HepG2 (cell line): Measurements from ENCODE around the gene BUB1. TPM values are rescaled to one million over a fixed set of nuclear protein-coding genes. Genes with fewer than 3 reads are reported as not detected.

ENCODE experiments used
- ATAC-seq: fragments of 200-7000 bp; cut with Tn5 transposase; 3 replicates; pipeline ENCODE4 v1.9.1; 2020; ENCODE audit warnings: mild to moderate bottlenecking, moderate library complexity
- BruUV-seq: library from RNA; stranded (reverse); fragments of 400-500 nt; replicated peaks from 2 replicates; lab custom pipeline; 2021; lab: Mats Ljungman, UMichigan
- CTCF ChIA-PET: fragments of 300-600 bp; formaldehyde crosslinking; extraction: SDS; loops from one replicate; lab custom pipeline; 2021; ENCODE audit warnings: low total read pairs, inconsistent platforms, low intra/inter-chr PET ratio; lab: Yijun Ruan, JAX
- POLR2A ChIA-PET: fragments of 350-600 bp; sonication (Branson Sonifier 250); formaldehyde crosslinking; loops from one replicate; lab custom pipeline; 2020; ENCODE audit warnings: antibody characterized with exemption, inconsistent platforms; lab: Yijun Ruan, JAX
- DNase-seq: peaks from one replicate; pipeline ENCODE4 v3.0.0-alpha.2; 2015; ENCODE audit warnings: low spot score
- FAIRE-seq: peaks from 3 replicates; lab custom pipeline; 2011; peaks lifted over from hg19 to GRCh38; lab: Jason Lieb, UNC
- H2AFZ ChIP-seq: one replicate; pipeline ENCODE4 v1.6.1; 2011; ENCODE audit warnings: low read length, inconsistent platforms
- H3K27ac ChIP-seq: fragments of 300-600 bp; 3 replicates; pipeline ENCODE4 v1.8.0; 2011; ENCODE audit warnings: mixed run types, mild to moderate bottlenecking, mixed read lengths, low read length, inconsistent platforms; ENCODE audit not compliant: insufficient read depth; ENCODE audit errors: extremely low read length
- H3K27me3 ChIP-seq, 2 experiments: fragments of 200-600 bp in 1 of 2; 2 replicates in 1 of 2; 3 replicates in 1 of 2; pipeline versions ENCODE4 v1.6.0 to v1.8.0; 2011; ENCODE audit warnings: low read length in 2 of 2, mild to moderate bottlenecking in 2 of 2, moderate library complexity in 2 of 2, inconsistent platforms in 1 of 2; ENCODE audit not compliant: insufficient read depth in 2 of 2, control insufficient read depth in 1 of 2
- H3K36me3 ChIP-seq, 2 experiments: fragments of 200-600 bp in 1 of 2; replicated peaks in 1 of 2; 2 replicates in 1 of 2; 3 replicates in 1 of 2; pipeline versions ENCODE4 v1.5.1 to v1.8.0; 2011; ENCODE audit warnings: low read length in 2 of 2, inconsistent platforms in 1 of 2; ENCODE audit not compliant: insufficient read depth in 2 of 2, control insufficient read depth in 1 of 2
- H3K4me1 ChIP-seq: 2 replicates; pipeline ENCODE4 v1.5.1; 2012; ENCODE audit warnings: low read length, inconsistent platforms; ENCODE audit not compliant: insufficient read depth
- H3K4me2 ChIP-seq: 2 replicates; pipeline ENCODE4 v1.6.0; 2011; ENCODE audit warnings: low read depth, low read length, inconsistent platforms
- H3K4me3 ChIP-seq, 3 experiments: fragments of 200-600 bp in 1 of 3; sonication (generic), shearing (Covaris generic) in 1 of 3; replicated peaks in 1 of 3; 2 replicates each; pipeline ENCODE4 v1.5.1; 2011 to 2016; ENCODE audit warnings: low read length in 3 of 3, inconsistent platforms in 2 of 3, low read depth in 2 of 3, mild to moderate bottlenecking in 2 of 3, control low read depth in 1 of 3, mixed read lengths in 1 of 3; ENCODE audit not compliant: insufficient read depth in 1 of 3
- H3K79me2 ChIP-seq: one replicate; pipeline ENCODE4 v1.6.1; 2011; ENCODE audit warnings: low read length, inconsistent platforms; ENCODE audit not compliant: insufficient read depth
- H3K9ac ChIP-seq: 2 replicates; pipeline ENCODE4 v1.6.0; 2011; ENCODE audit warnings: mild to moderate bottlenecking, low read depth, low read length, inconsistent platforms; ENCODE audit not compliant: insufficient read depth
- H3K9me3 ChIP-seq: 2 replicates; pipeline ENCODE4 v1.5.1; 2012; ENCODE audit warnings: mild to moderate bottlenecking, low read length
- H4K20me1 ChIP-seq: 2 replicates; pipeline ENCODE4 v1.6.0; 2011; ENCODE audit warnings: inconsistent platforms, mild to moderate bottlenecking, low read length, moderate library complexity; ENCODE audit not compliant: insufficient read depth
- ATF4 ChIP-seq, 2 experiments: fragments of 450-650 bp in 1 of 2; sonication (generic) in 1 of 2; formaldehyde crosslinking; IDR thresholded peaks; 2 replicates each; pipeline versions ENCODE4 v1.5.0 to v1.8.0; 2020 to 2022; ENCODE audit warnings: mild to moderate bottlenecking in 1 of 2, missing genetic modification reagents in 1 of 2
- ELK4 ChIP-seq: sonication (generic); formaldehyde crosslinking; IDR thresholded peaks from 2 replicates; pipeline ENCODE4 v1.9.0; 2021; ENCODE audit warnings: missing genetic modification reagents, borderline replicate concordance
- ZNF235 ChIP-seq: sonication (generic); formaldehyde crosslinking; IDR thresholded peaks from 2 replicates; pipeline ENCODE4 v1.8.1; 2023; ENCODE audit warnings: mild to moderate bottlenecking, missing genetic modification reagents, borderline replicate concordance
- ZNF260 ChIP-seq: sonication (generic); formaldehyde crosslinking; IDR thresholded peaks from 2 replicates; pipeline ENCODE4 v1.4.0; 2020; ENCODE audit warnings: missing genetic modification reagents, low read depth, mild to moderate bottlenecking, borderline replicate concordance
- ZNF549 ChIP-seq: sonication (generic); formaldehyde crosslinking; IDR thresholded peaks from 2 replicates; pipeline ENCODE4 v1.5.0; 2020; ENCODE audit warnings: missing genetic modification reagents
- WGBS: methylation state at CpG from one replicate; pipeline ENCODE4 v1.1.6; 2017; ENCODE audit warnings: low lambda C conversion rate; 5-methylcytosine and 5-hydroxymethylcytosine counted together
- in situ Hi-C: cut with HindIII; loops from 2 replicates; pipeline ENCODE4 v1.10.0; 2017; ENCODE audit warnings: low pct_unique_long_range_greater_than_20kb; ENCODE audit not compliant: extremely low pct_ligation_motif_present
- intact Hi-C: fragments of 100-400 bp; cut with micrococcal nuclease; formaldehyde crosslinking; loops from one replicate; pipeline ENCODE4 v1.10.0; 2022; ENCODE audit not compliant: unreplicated experiment
- polyA plus RNA-seq, 8 experiments: library from polyadenylated mRNA; depleted of rRNA in 3 of 8; stranded (reverse) in 7 of 8; unstranded in 1 of 8; fragments of >200 nt; fragmentation: Illumina TruSeq in 4 of 8; extraction: Trizol in 4 of 8; gene quantifications; 2 replicates each; pipeline versions ENCODE4 v1.2.1 to v1.2.3, GENCODE V29; 2011 to 2016; ENCODE audit warnings: low read depth in 4 of 8, missing spikeins in 1 of 8, mixed read lengths in 1 of 8; ENCODE audit not compliant: insufficient read depth in 1 of 8
- total RNA-seq, 5 experiments: library from RNA; depleted of rRNA; stranded (reverse); fragments of >200 nt; fragmentation: Illumina TruSeq; extraction: Trizol; gene quantifications; 2 replicates each; pipeline ENCODE4 v1.2.3, GENCODE V29; 2016; ENCODE audit warnings: low read depth in 1 of 5
- TF ChIP-seq, protein P1 (sequence below): sonication (generic); formaldehyde crosslinking; IDR thresholded peaks from 2 replicates; pipeline ENCODE4 v1.4.0; 2020; ENCODE audit warnings: low read depth, missing genetic modification reagents
- TF ChIP-seq, protein P2 (sequence below): IDR thresholded peaks from 2 replicates; pipeline ENCODE4 v1.6.1; 2012; ENCODE audit warnings: inconsistent platforms

Gene BUB1
- total and polyA plus RNA-seq, 2 of the 13 experiments (the other 11 are each of a cell fraction or from before 2014, with no cell fraction given) = 27.8 to 52.6 TPM

GRCh38 chr2:110655701-110656100 lies 22.2 kb downstream of the BUB1 start:
- H3K4me3 ChIP-seq = no peak overlapping the region
- in situ Hi-C loops = no loop called here
- H3K36me3 ChIP-seq = peaks cover 26 to 94% of the 10 kb centered on the region in 2 experiments
- FAIRE-seq (no peak), ATAC-seq (no peak), DNase-seq (no peak)
- H3K27ac ChIP-seq = no peak overlapping the region
- no peaks in the 10 kb centered on the region for H3K27me3 ChIP-seq
- 90% methylated on average over 2 of the region's 2 CpGs for WGBS
- H3K4me2 ChIP-seq = no peak overlapping the region
- ChIA-PET CTCF (no interaction called here), POLR2A (no interaction called here)
- H3K79me2 ChIP-seq = no peaks in the 10 kb centered on the region
- no peaks in the 10 kb centered on the region for H4K20me1 ChIP-seq
- TF ChIP-seq ATF4 (CRISPR knock-in tag; IDR thresholded peaks at IDR 0.05) (no peak), ZNF260 (CRISPR knock-in tag) (no peak), ZNF549 (CRISPR knock-in tag) (no peak), ZNF235 (no peak), ELK4 (CRISPR knock-in tag) (no peak)
- TF ChIP-seq, protein P1, sequence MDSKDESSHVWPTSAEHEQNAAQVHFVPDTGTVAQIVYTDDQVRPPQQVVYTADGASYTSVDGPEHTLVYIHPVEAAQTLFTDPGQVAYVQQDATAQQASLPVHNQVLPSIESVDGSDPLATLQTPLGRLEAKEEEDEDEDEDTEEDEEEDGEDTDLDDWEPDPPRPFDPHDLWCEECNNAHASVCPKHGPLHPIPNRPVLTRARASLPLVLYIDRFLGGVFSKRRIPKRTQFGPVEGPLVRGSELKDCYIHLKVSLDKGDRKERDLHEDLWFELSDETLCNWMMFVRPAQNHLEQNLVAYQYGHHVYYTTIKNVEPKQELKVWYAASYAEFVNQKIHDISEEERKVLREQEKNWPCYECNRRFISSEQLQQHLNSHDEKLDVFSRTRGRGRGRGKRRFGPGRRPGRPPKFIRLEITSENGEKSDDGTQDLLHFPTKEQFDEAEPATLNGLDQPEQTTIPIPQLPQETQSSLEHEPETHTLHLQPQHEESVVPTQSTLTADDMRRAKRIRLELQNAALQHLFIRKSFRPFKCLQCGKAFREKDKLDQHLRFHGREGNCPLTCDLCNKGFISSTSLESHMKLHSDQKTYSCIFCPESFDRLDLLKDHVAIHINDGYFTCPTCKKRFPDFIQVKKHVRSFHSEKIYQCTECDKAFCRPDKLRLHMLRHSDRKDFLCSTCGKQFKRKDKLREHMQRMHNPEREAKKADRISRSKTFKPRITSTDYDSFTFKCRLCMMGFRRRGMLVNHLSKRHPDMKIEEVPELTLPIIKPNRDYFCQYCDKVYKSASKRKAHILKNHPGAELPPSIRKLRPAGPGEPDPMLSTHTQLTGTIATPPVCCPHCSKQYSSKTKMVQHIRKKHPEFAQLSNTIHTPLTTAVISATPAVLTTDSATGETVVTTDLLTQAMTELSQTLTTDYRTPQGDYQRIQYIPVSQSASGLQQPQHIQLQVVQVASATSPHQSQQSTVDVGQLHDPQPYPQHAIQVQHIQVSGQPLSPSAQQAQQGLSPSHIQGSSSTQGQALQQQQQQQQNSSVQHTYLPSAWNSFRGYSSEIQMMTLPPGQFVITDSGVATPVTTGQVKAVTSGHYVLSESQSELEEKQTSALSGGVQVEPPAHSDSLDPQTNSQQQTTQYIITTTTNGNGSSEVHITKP (CRISPR knock-in tag) = no peak
- TF ChIP-seq, protein P2, sequence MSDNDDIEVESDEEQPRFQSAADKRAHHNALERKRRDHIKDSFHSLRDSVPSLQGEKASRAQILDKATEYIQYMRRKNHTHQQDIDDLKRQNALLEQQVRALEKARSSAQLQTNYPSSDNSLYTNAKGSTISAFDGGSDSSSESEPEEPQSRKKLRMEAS = no peak
- H3K9ac ChIP-seq = no peak overlapping the region
- no TSS peak for BruUV-seq
- H3K4me1 ChIP-seq = no peaks in the 10 kb centered on the region
- H2AFZ ChIP-seq = no peak overlapping the region
- intact Hi-C loops = no loop called here
- H3K9me3 ChIP-seq = no peaks in the 10 kb centered on the region
